ENCODE measurements around the gene SPNS2.

The SPNS2 gene

DNA sequence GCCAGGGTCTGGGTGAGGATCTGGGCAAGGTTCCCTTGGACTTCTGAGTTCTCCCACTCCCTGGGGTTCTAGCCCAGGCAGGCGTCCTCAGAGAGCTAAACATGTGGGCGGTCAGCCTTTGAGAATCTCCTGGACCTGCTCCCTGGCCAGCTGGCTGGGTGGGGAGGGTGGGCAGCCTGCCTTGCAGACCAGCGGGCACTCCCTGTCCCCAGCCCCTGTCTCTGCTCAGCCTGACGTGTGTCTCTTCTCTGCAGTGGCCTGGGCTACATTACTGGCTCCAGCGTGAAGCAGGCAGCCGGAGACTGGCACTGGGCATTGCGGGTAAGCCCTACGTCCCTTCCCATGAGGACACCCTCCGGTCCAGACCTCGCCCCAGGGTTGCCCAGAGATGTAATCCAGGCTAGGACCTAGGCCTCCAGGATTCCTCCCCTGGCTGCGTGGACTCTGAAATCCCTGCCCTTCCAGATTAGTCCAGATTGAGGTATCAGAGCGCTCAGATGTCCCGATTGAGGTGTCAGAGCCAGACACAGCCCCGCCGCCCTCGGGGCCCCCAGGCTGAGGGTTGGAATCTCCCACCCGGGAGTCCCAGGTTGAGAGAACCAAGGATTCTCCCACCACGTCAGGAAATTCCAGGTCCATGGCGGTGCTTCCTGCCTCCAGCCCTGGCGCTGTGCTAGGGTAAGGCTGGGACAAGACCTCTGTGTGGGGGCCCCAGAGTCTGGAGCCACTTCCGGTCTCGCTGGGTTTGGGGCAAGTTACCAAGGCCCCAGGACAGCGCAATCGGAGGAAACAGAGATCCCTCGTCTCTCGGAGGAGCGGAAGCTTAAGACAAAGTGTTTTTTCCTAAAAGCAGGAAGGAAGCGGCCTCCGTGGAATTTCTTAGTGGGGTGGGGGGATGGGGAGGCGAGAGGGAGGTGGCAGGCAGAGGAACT, 32.4 kb downstream of the SPNS2 start:
- Mint-ChIP-seq H3K27me3 (peaks cover 28 to 33% of the 10 kb centered on the region in 2 donors), H3K27ac (no peak overlapping the region), H3K4me3 (no peak overlapping the region), H3K36me3 (peaks cover 3 to 4% of the 10 kb centered on the region in 2 donors), H3K9me3 (no peaks in the 10 kb centered on the region), H3K4me1 (no peaks in the 10 kb centered on the region)
- DNase-seq (no peak), ATAC-seq (replicated peaks) (no peak)

DNA sequence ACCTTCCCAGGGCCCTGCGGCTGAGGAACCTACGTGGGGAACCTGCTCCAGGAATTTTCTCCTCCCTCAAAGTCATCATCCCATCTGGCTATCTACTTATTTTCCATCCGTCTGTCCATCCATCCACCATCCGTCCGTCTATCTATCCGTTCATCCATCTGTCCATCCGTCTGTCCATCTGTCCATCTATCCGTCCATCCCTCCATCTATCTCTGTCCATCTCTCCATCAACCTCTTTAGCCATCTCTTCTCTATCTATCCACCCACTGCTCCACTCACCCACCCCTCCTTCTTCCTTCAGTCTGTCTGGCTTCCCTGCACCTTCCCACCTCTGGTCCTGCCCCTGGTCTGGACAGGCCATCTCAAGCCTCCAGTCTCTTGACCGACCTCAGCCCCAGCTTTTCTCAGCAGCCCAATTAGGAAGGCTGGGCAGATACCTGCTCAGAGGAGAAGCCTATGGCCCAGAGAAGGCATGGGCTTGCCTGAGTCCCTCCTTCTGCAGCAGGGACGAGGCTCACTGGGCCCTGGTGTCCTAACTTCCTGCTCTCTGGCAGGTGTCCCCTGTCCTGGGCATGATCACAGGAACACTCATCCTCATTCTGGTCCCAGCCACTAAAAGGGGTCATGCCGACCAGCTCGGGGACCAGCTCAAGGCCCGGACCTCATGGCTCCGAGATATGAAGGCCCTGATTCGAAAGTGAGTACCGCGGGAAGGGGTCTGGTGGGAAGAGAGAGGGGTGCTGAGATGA, 33.5 kb downstream of the SPNS2 start:
- Mint-ChIP-seq H3K36me3 (peaks cover 8 to 10% of the 10 kb centered on the region in 2 donors), H3K27ac (no peak overlapping the region), H3K27me3 (peaks cover 23 to 29% of the 10 kb centered on the region in 2 donors), H3K4me1 (peaks cover 0 to 1% of the 10 kb centered on the region in 2 donors), H3K4me3 (no peak overlapping the region), H3K9me3 (no peaks in the 10 kb centered on the region)
- DNase-seq (no peak), ATAC-seq (replicated peaks) (no peak)

DNA sequence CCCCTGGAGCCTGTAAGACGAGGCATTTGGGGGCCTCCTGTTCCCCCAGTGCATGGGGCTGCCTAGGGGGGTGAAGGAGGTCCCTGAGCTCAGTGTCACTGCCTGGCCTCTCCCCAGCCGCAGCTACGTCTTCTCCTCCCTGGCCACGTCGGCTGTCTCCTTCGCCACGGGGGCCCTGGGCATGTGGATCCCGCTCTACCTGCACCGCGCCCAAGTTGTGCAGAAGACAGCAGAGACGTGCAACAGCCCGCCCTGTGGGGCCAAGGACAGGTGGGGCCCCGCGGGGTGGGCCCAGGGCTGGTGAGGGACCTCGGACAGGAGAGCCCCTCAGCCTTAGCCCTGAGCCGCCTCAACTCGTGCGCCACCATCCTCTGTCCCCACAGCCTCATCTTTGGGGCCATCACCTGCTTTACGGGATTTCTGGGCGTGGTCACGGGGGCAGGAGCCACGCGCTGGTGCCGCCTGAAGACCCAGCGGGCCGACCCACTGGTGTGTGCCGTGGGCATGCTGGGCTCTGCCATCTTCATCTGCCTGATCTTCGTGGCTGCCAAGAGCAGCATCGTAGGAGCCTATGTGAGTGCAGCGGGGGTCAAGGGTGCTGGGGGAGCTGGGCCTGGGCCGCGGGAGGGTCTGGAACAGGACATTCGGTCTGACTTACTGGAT, 34.3 kb downstream of the SPNS2 start:
- Mint-ChIP-seq H3K4me1 (peaks cover 0 to 1% of the 10 kb centered on the region in 2 donors), H3K27me3 (peaks cover 17 to 29% of the 10 kb centered on the region in 2 donors), H3K4me3 (no peak overlapping the region)

DNA sequence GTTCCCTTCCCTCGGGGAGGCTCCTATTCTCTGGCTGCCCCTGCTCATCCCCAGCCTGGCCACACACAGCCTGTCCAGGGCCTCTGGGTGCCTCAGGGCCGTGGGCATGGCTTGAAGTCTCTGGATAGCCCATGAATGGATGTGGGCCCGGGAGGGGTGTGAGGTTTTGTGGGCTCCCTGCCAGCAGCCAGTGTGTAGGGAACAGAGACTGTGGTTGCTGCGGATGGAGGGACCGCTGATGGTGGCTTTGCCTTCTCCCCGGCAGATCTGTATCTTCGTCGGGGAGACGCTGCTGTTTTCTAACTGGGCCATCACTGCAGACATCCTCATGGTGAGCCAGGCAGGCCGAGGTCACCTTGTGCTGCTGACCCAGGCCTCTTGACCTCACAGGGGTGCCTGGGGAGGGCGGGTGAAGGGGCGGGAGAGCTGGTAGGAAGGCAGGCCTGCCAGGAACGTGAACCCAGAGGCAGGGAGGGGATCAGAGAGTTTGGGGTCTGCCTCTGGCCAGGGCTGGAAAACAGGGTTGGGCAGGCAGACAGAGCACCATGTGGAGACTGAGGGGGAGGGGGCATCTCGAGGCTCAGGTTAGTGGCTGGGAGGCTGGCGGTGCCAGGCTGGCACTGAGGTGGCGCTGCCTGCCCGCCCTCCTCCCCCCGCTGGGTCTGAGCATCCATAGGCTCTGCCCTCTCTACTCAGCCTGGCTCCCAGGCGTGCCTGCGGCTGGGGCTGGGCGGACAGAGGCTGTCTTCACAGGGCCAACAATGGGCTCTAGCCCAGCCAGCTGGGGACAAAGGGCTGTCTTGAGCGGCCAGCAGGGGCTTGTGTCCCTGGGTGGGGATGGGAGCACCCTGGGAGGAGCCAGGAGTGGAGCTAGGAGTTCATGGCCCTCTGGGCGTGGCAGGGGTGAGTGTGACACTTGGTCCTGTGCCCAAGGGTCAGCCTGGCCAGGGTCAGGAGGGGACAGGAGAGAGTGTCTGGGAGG, 35.1 kb downstream of the SPNS2 start:
- Mint-ChIP-seq H3K27me3 (peaks cover 17 to 29% of the 10 kb centered on the region in 2 donors), H3K4me3 (no peak overlapping the region), H3K27ac (peak overlapping the region; percentile 56), H3K36me3 (peaks cover 14% of the 10 kb centered on the region in 2 donors), H3K4me1 (peaks cover 0 to 1% of the 10 kb centered on the region in 2 donors), H3K9me3 (no peaks in the 10 kb centered on the region)
- DNase-seq: no peak
- ATAC-seq (replicated peaks): peak; percentile 10 to 12

More for the DNA sequence above, 34.3 kb downstream of the SPNS2 start:
- H3K36me3 Mint-ChIP-seq: peaks cover 14% of the 10 kb centered on the region in 2 donors
- DNase-seq: no peak
- no peak for ATAC-seq (replicated peaks)
- no peaks in the 10 kb centered on the region for H3K9me3 Mint-ChIP-seq
- peak overlapping the region; percentile 42 for H3K27ac Mint-ChIP-seq

DNA sequence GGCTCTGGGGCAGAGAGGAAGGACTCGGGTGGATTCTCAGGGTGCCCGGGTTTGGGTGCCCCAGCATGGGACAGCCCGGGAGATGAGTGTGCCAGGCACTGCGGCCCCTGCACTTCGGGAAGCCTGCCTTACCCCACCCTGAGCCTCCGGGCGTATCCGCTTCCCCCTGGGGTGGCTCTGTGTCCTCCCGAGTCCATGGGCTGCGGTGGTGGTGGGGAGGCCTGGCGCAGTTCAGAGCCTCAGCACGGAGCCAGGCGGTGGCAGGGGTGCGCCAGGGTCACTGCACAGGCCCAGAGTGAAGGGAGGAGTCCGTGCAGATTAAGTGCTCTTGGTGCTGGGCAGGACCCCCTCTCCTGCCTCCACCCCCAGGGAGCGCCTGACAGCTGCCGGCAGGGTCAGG, 35.8 kb downstream of the SPNS2 start:
- DNase-seq (no peak), ATAC-seq (replicated peaks) (peak in 1 of 2 donors; percentile 6)
- peaks cover 0 to 1% of the 10 kb centered on the region in 2 donors for H3K4me1 Mint-ChIP-seq
- peaks cover 15 to 16% of the 10 kb centered on the region in 2 donors for H3K36me3 Mint-ChIP-seq
- peaks cover 14 to 26% of the 10 kb centered on the region in 2 donors for H3K27me3 Mint-ChIP-seq
- H3K9me3 Mint-ChIP-seq: no peaks in the 10 kb centered on the region
- H3K27ac Mint-ChIP-seq: peak overlapping the region; percentile 56
- no peak overlapping the region for H3K4me3 Mint-ChIP-seq

DNA sequence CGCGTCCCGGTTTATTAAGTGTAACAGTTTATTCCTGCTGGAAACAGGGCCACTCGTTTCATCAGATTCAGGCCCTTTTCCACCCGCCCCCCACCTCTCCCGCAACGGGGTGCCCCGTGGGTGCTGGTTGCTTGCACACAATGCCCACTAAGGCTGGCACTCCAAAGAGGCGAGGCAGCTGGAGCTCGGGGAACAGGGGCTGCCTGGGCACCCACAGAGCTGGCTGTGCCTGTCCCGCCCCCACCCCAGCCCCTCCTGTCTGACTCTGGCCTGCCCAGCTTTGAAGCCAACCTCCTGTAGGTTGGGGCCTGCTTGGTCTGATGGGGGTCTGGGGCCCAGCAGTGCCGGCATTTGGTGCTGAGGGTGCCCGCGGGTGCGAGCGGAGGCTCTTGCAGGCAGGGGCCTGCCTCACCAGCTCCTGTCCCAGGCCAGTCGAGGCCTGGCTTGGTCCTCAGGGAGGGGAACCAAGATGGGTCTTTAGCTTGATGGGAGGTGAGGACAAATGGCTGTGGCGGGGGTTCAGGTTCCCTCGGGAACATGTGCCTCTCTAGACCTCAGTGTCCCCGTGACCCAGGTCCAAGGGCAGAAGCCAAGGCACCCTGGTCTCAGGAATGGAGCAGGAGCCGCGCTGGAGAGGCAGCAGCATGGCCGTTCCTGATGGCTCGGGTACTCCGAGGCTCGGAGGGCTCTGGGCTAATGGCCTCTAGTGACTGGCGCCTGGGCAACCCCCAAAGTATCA, 36.4 kb downstream of the SPNS2 start:
- ATAC-seq (replicated peaks): no peak
- DNase-seq: no peak
- Mint-ChIP-seq H3K27me3 (peaks cover 11 to 23% of the 10 kb centered on the region in 2 donors), H3K9me3 (no peaks in the 10 kb centered on the region), H3K4me1 (peaks cover 0 to 4% of the 10 kb centered on the region in 2 donors), H3K36me3 (peaks cover 19 to 20% of the 10 kb centered on the region in 2 donors), H3K27ac (peak overlapping the region; percentile 56), H3K4me3 (no peak overlapping the region)

DNA sequence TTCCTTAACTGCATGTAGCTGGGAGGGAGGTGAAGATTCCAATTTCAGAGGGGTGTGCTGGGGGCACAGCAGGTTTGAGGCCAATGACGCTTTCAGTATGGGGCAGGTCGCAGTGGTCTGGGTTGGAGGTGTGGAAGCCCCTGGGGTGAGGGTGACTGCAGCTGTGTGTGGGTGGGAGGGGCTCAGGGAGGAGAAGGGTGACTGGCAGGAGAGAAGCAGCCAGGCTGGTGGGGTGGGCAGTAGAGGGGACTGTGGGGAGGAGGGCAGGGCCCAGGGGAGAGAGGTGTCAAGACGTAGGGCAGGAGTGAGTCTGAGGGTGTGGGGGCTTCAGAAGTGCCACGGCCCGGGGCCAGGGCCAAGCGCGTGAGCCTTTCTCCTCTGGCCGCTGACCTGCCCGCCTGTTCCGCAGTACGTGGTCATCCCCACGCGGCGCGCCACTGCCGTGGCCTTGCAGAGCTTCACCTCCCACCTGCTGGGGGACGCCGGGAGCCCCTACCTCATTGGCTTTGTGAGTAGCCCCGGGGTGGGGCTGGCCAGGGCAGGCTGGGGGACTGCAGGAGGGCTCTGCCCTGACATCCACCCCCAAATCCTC, 37.1 kb downstream of the SPNS2 start:
- Mint-ChIP-seq H3K27ac (peak overlapping the region; percentile 56), H3K9me3 (no peaks in the 10 kb centered on the region), H3K4me1 (peaks cover 0 to 7% of the 10 kb centered on the region in 2 donors), H3K36me3 (peaks cover 21 to 23% of the 10 kb centered on the region in 2 donors), H3K4me3 (no peak overlapping the region), H3K27me3 (peaks cover 11 to 23% of the 10 kb centered on the region in 2 donors)
- ATAC-seq (replicated peaks) (no peak), DNase-seq (no peak)

DNA sequence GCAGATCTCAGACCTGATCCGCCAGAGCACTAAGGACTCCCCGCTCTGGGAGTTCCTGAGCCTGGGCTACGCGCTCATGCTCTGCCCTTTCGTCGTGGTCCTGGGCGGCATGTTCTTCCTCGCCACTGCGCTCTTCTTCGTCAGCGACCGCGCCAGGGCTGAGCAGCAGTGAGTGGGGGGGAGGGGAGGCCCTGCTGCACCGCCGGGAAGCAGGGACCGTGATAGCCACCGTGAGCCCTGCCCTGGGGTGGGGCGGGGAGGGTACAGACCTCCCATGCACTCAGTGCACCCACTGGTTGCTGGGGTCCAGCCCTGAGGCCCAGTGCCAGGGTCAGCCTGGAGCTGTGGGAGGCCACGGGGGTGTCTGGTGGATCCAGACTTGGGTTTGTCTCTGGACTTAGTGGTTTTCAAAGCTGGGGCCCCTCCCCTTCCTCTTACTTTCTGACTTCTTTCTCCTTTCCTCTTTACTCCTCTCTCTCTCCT, 37.6 kb downstream of the SPNS2 start:
- ATAC-seq (replicated peaks) (peak in 1 of 2 donors; percentile 8), DNase-seq (no peak)
- no peak overlapping the region for H3K4me3 Mint-ChIP-seq
- peaks cover 27 to 28% of the 10 kb centered on the region in 2 donors for H3K36me3 Mint-ChIP-seq
- H3K27me3 Mint-ChIP-seq: peaks cover 11 to 23% of the 10 kb centered on the region in 2 donors
- H3K4me1 Mint-ChIP-seq: peaks cover 0 to 9% of the 10 kb centered on the region in 2 donors
- H3K27ac Mint-ChIP-seq: peak overlapping the region; percentile 14
- no peaks in the 10 kb centered on the region for H3K9me3 Mint-ChIP-seq

DNA sequence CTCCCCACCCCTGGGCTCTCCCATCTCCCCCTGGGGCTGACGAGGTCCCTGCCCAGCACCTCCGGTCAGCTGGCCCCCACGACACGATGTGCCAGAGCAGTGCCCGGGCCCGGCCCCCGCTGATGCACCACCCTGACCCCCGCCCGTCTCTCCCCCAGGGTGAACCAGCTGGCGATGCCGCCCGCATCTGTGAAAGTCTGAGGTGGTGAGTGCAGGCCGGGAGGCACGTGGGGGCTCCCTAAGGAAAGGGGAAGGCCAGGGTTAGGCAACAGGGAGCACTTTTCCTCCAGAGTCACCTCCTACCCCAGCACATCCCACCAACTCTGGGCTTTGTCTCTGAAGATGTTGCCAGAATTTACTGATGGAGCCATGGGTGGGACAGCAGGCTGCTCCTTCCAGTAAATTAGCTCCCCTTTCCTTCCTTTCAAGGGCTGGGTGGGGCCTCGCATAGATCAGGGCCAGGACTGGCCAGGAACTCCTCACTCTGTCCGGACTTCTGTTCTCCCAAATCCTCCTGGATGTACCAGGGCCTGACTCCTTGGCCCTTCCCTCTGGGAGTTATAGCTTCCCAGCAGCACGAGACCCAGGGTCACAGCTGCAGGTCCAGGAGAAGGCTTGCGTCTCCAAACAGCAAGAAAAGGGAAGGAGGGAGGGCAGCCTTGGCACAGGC, 38.2 kb downstream of the SPNS2 start:
- Mint-ChIP-seq H3K36me3 (peaks cover 28 to 31% of the 10 kb centered on the region in 2 donors), H3K4me1 (peaks cover 0 to 9% of the 10 kb centered on the region in 2 donors), H3K27ac (peak overlapping the region; percentile 14), H3K27me3 (peaks cover 10 to 21% of the 10 kb centered on the region in 2 donors), H3K9me3 (no peaks in the 10 kb centered on the region), H3K4me3 (no peak overlapping the region)
- DNase-seq (no peak), ATAC-seq (replicated peaks) (no peak)

DNA sequence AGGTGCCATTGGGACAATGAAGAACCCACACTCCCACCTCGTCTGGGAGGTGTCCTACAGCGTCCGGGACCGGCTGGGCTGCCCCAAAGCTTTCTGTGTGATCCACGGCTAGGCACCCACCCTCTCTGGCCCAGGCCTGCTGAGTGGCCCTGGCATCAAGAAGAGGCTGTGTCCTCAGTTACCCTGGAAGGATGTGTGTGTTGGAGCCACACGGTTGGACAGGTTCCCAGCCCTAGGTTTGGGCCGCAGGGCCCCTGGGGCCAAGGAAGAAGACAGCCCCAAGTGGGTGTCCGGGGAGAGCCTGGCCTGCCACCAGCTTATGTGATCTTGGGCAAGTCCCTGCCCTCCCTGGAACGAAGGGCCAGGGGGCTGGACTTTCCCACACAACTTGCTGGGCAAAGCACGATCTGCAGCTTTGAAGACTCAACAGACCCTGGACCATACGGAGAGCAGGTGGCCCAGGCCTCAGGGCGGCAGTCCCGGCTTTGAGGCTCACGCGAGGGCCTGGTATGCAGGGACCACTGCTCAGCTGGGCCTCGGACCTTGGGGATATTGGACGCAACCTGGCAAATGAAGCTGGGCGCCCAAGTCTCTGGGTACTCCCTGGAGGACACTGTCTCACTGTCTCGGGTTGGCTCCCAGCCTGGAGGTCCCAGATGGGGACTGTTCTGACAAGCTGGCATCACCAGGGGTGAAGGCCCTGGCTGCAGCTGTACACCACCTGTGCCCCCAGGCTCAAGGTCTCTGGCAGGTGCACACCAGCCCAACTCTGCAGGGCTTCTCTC, 39.0 kb downstream of the SPNS2 start:
- Mint-ChIP-seq H3K9me3 (no peaks in the 10 kb centered on the region), H3K4me3 (no peak overlapping the region), H3K36me3 (peaks cover 35 to 39% of the 10 kb centered on the region in 2 donors), H3K27ac (no peak overlapping the region), H3K4me1 (peaks cover 0 to 9% of the 10 kb centered on the region in 2 donors), H3K27me3 (peaks cover 6 to 15% of the 10 kb centered on the region in 2 donors)
- DNase-seq (no peak), ATAC-seq (replicated peaks) (no peak)

DNA sequence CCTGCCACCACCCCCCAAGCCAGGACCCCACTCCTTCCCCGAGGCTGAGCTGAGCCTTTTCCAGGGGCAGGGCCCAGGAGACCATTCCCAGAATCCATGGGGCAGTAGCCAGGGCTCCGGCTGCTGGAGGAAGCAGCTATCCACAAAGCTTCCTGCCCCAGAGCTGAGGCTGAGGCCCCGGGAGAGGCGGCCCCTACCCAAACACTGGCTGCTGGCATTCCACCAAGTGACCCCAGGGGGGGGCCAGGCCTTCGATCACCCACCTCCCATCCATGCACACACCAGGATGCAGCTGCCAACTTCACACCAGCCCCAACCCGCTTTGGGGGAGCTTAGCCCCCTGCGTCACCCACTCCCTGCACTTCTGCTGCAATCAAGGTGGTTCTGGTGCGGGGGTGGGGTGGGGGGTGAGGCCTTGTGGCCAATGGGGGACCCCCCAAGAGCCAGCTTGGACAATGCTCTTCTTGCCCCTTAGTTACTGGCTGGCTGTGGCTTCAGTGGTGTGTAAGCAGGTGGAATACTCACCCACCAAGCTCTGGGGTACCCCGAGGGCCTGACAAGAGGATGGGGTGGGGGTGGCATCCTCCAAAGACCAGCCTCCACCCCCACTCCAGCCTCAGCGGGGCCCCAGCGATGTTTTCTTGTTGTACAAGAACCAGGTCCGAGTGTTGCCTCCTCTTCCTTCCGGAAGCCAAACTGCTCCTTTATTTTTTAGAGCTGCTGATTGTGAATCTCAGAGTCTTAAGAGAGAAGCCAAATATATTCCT, 39.7 kb downstream of the SPNS2 start:
- ATAC-seq (replicated peaks) (no peak), DNase-seq (no peak)
- H3K4me1 Mint-ChIP-seq: peaks cover 0 to 9% of the 10 kb centered on the region in 2 donors
- H3K27ac Mint-ChIP-seq: no peak overlapping the region
- H3K9me3 Mint-ChIP-seq: no peaks in the 10 kb centered on the region
- H3K27me3 Mint-ChIP-seq: peaks cover 6 to 9% of the 10 kb centered on the region in 2 donors
- peaks cover 35 to 44% of the 10 kb centered on the region in 2 donors for H3K36me3 Mint-ChIP-seq
- H3K4me3 Mint-ChIP-seq: no peak overlapping the region

Measured in stimulated activated naive B cell treated with anti-CD40 and anti-IgM and Interleukin-4, amounts not matched to agents 10 μg/mL and 1 μg/mL and 100 μg/mL, for 72 hours (primary cell).